Mesenchymal stem cell (in vitro differentiated cells and primary cell): ENCODE measurements around the gene ZNF865.

Experiments used
- DNase-seq: peaks from one replicate; pipeline ENCODE4 v3.0.0-alpha.2; 2013
- H2AFZ ChIP-seq: one replicate; pipeline ENCODE4 v1.6.1; 2013; ENCODE audit warnings: low read depth, mild to moderate bottlenecking, control low read depth, inconsistent platforms, low read length, moderate library complexity
- H2AK5ac ChIP-seq: 2 replicates; pipeline ENCODE4 v1.6.1; 2013; ENCODE audit warnings: low read length, moderate library complexity, mild to moderate bottlenecking, inconsistent platforms; ENCODE audit not compliant: severe bottlenecking
- H2BK120ac ChIP-seq: one replicate; pipeline ENCODE4 v1.6.1; 2013; ENCODE audit warnings: low read depth, mild to moderate bottlenecking, inconsistent platforms, low read length, moderate library complexity
- H2BK12ac ChIP-seq, 2 experiments: one replicate each; pipeline ENCODE4 v1.6.1; 2013; ENCODE audit warnings: inconsistent platforms in 2 of 2, low read length in 2 of 2, mild to moderate bottlenecking in 2 of 2, moderate library complexity in 2 of 2, control low read depth in 1 of 2
- H2BK15ac ChIP-seq: one replicate; pipeline ENCODE4 v1.6.1; 2013; ENCODE audit warnings: mild to moderate bottlenecking, low read depth, inconsistent platforms; ENCODE audit not compliant: poor library complexity, severe bottlenecking
- H2BK5ac ChIP-seq: 2 replicates; pipeline ENCODE4 v1.6.1; 2013; ENCODE audit warnings: low read depth, mild to moderate bottlenecking, low read length, control low read depth, inconsistent platforms; ENCODE audit not compliant: poor library complexity, severe bottlenecking
- H3K14ac ChIP-seq, 2 experiments: one replicate each; pipeline ENCODE4 v1.6.1; 2013; ENCODE audit warnings: inconsistent platforms in 2 of 2, low read length in 2 of 2, control low read depth in 1 of 2, mild to moderate bottlenecking in 1 of 2, moderate library complexity in 1 of 2
- H3K18ac ChIP-seq, 2 experiments: one replicate each; pipeline ENCODE4 v1.6.1; 2013; ENCODE audit warnings: inconsistent platforms in 2 of 2, low read length in 2 of 2, control low read depth in 1 of 2, low read depth in 1 of 2, mild to moderate bottlenecking in 1 of 2
- H3K23ac ChIP-seq, 2 experiments: one replicate each; pipeline ENCODE4 v1.6.1; 2013; ENCODE audit warnings: inconsistent platforms in 2 of 2, low read length in 2 of 2, mild to moderate bottlenecking in 2 of 2, moderate library complexity in 2 of 2, control low read depth in 1 of 2
- H3K27ac ChIP-seq: 2 replicates; pipeline ENCODE4 v1.5.1; 2013; ENCODE audit warnings: mild to moderate bottlenecking, moderate library complexity, low read length, control low read depth, inconsistent platforms; ENCODE audit not compliant: poor library complexity, severe bottlenecking
- H3K27me3 ChIP-seq, 2 experiments: 2 replicates each; pipeline versions ENCODE4 v1.6.1 to v1.7.0; 2013; ENCODE audit warnings: low read length in 2 of 2, mild to moderate bottlenecking in 2 of 2, moderate library complexity in 2 of 2, control low read depth in 1 of 2, inconsistent platforms in 1 of 2; ENCODE audit not compliant: control insufficient read depth in 1 of 2, insufficient read depth in 1 of 2
- H3K36me3 ChIP-seq, 2 experiments: 2 replicates each; pipeline versions ENCODE4 v1.6.1 to v1.7.0; 2013; ENCODE audit warnings: low read length in 2 of 2, control low read depth in 1 of 2, inconsistent platforms in 1 of 2, low read depth in 1 of 2, mild to moderate bottlenecking in 1 of 2; ENCODE audit not compliant: insufficient read depth in 2 of 2, control insufficient read depth in 1 of 2
- H3K4ac ChIP-seq, 2 experiments: one replicate each; pipeline ENCODE4 v1.6.1; 2013; ENCODE audit warnings: inconsistent platforms in 2 of 2, low read length in 2 of 2, mild to moderate bottlenecking in 2 of 2, moderate library complexity in 2 of 2, control low read depth in 1 of 2, low read depth in 1 of 2
- H3K4me1 ChIP-seq: 2 replicates; pipeline ENCODE4 v1.6.1; 2013; ENCODE audit warnings: low read depth, low read length, control low read depth; ENCODE audit not compliant: control insufficient read depth, insufficient read depth
- H3K4me2 ChIP-seq: 2 replicates; pipeline ENCODE4 v1.6.1; 2013; ENCODE audit warnings: low read length, mild to moderate bottlenecking, inconsistent platforms; ENCODE audit not compliant: poor library complexity, severe bottlenecking
- H3K4me3 ChIP-seq, 2 experiments: 2 replicates each; pipeline versions ENCODE4 v1.5.1 to v1.7.0; 2013; ENCODE audit warnings: low read length in 2 of 2, mild to moderate bottlenecking in 2 of 2, control low read depth in 1 of 2, low read depth in 1 of 2; ENCODE audit not compliant: insufficient read depth in 1 of 2
- H3K79me1 ChIP-seq: replicated peaks from 2 replicates; pipeline ENCODE4 v1.6.1; 2013; ENCODE audit warnings: mild to moderate bottlenecking, control low read depth, low read length, inconsistent platforms; ENCODE audit not compliant: poor library complexity, severe bottlenecking
- H3K9ac ChIP-seq: 2 replicates; pipeline ENCODE4 v1.7.0; 2013; ENCODE audit warnings: mild to moderate bottlenecking, low read length, moderate library complexity
- H3K9me3 ChIP-seq: 2 replicates; pipeline ENCODE4 v1.7.0; 2013; ENCODE audit warnings: mild to moderate bottlenecking, low read length; ENCODE audit not compliant: control insufficient read depth
- H4K8ac ChIP-seq: one replicate; pipeline ENCODE4 v1.6.1; 2013; ENCODE audit warnings: inconsistent platforms, mild to moderate bottlenecking, low read length, moderate library complexity
- H4K91ac ChIP-seq: one replicate; pipeline ENCODE4 v1.6.1; 2013; ENCODE audit warnings: mild to moderate bottlenecking, low read length, inconsistent platforms
- WGBS: methylation state at CpG from one replicate; pipeline ENCODE4 v1.1.7; 2013; ENCODE audit warnings: mixed read lengths; 5-methylcytosine and 5-hydroxymethylcytosine counted together

The ZNF865 gene

DNA sequence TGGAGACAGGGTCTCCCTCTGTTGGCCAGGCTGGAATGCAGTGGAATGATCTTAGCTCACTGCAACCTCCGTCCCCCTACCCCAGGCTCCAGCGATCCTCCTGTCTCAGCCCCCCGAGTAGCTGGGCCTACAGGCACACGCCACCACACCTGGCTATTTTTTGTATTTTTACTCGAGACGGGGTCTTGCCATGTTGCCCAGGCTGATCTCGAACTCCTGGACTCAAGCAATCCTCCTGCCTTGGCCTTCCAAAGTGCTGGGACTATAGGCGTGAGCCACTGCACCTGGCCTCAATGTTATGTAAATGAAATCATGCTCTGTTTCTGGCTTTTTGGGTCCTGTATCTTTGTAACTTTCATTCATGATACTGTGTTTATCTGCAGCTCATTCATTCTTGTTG is 16.7 kb upstream of the ZNF865 start:
- Histone ChIP-seq H3K4me3 (no peak overlapping the region), H3K9ac (no peak overlapping the region), H2AK5ac (no peak overlapping the region), H3K4me1 (peaks cover 24% of the 10 kb centered on the region), H3K4me2 (no peak overlapping the region), H3K27me3 (no peaks in the 10 kb centered on the region), H2BK120ac (no peak overlapping the region), H3K23ac (no peak overlapping the region), H4K91ac (no peak overlapping the region), H3K79me1 (peaks cover 6% of the 10 kb centered on the region), H4K8ac (no peak overlapping the region), H2AFZ (no peak overlapping the region), H3K18ac (no peak overlapping the region), H3K36me3 (peaks cover 8 to 26% of the 10 kb centered on the region in 2 experiments), H3K27ac (no peak overlapping the region), H2BK12ac (no peak overlapping the region), H3K4ac (no peak overlapping the region), H3K9me3 (no peaks in the 10 kb centered on the region), H3K14ac (no peak overlapping the region), H2BK5ac (no peak overlapping the region), H2BK15ac (no peak overlapping the region)
- WGBS, result 91% methylated on average over 8 of the region's 8 CpGs
- DNase-seq, result no peak

GRCh38 chr19:55590109-55590508 is 15.3 kb upstream of the ZNF865 start:
- Histone ChIP-seq H2AK5ac (peak overlapping the region; percentile 34), H3K9ac (no peak overlapping the region), H2BK15ac (no peak overlapping the region), H3K14ac (no peak overlapping the region), H4K91ac (no peak overlapping the region), H3K27me3 (no peaks in the 10 kb centered on the region), H3K36me3 (peaks cover 16 to 35% of the 10 kb centered on the region in 2 experiments), H3K4me3 (no peak overlapping the region), H2AFZ (no peak overlapping the region), H3K18ac (no peak overlapping the region), H2BK5ac (no peak overlapping the region), H2BK12ac (peak overlapping the region in 1 of 2 experiments; percentile 15), H3K79me1 (peaks cover 7% of the 10 kb centered on the region), H2BK120ac (no peak overlapping the region), H3K23ac (no peak overlapping the region), H4K8ac (no peak overlapping the region), H3K4me2 (no peak overlapping the region), H3K4ac (no peak overlapping the region), H3K27ac (no peak overlapping the region), H3K9me3 (no peaks in the 10 kb centered on the region), H3K4me1 (peaks cover 20% of the 10 kb centered on the region)
- DNase-seq, result no peak
- 65% methylated on average over 7 of the region's 7 CpGs for WGBS

DNA sequence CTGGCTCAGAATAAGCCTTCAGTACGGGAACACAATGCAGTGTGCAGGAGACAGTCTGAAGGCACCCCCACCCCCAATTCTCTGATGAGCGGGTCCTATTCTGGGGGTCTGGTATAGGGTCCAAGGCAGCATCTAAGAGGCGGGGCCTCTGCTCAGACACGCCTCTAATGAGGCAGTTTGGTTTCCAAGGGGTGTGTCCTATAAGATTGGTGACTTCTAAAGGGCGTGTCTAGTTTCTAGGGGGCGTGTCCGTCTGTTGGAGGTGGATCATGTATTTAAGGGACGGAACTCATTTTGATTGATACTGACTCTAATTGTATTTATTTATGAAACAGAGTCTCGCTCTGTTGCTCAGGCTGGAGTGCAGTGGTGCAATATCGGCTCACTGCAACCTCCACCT is 14.8 kb upstream of the ZNF865 start:
- Histone ChIP-seq H3K79me1 (peaks cover 9% of the 10 kb centered on the region), H4K8ac (no peak overlapping the region), H4K91ac (no peak overlapping the region), H2BK120ac (no peak overlapping the region), H2BK12ac (no peak overlapping the region), H3K14ac (no peak overlapping the region), H2BK15ac (no peak overlapping the region), H2AFZ (no peak overlapping the region), H3K27me3 (no peaks in the 10 kb centered on the region), H3K9ac (no peak overlapping the region), H3K4me2 (no peak overlapping the region), H3K4me3 (no peak overlapping the region), H2AK5ac (peak overlapping the region; percentile 27), H3K9me3 (no peaks in the 10 kb centered on the region), H3K4me1 (peaks cover 17% of the 10 kb centered on the region), H3K23ac (no peak overlapping the region), H3K36me3 (peaks cover 21 to 40% of the 10 kb centered on the region in 2 experiments), H2BK5ac (no peak overlapping the region), H3K27ac (no peak overlapping the region), H3K4ac (no peak overlapping the region), H3K18ac (no peak overlapping the region)
- peak; percentile 24 for DNase-seq
- 81% methylated on average over 10 of the region's 10 CpGs for WGBS

- Histone ChIP-seq H4K8ac (no peak overlapping the region), H2BK12ac (no peak overlapping the region), H3K9ac (no peak overlapping the region), H3K23ac (no peak overlapping the region), H2AFZ (no peak overlapping the region), H2BK15ac (no peak overlapping the region), H3K27ac (no peak overlapping the region), H3K4ac (no peak overlapping the region), H2AK5ac (no peak overlapping the region), H2BK120ac (no peak overlapping the region), H3K4me1 (peaks cover 11% of the 10 kb centered on the region), H3K79me1 (peaks cover 13% of the 10 kb centered on the region), H3K18ac (no peak overlapping the region), H3K27me3 (no peaks in the 10 kb centered on the region), H3K4me3 (no peak overlapping the region), H4K91ac (no peak overlapping the region), H3K36me3 (peaks cover 31 to 50% of the 10 kb centered on the region in 2 experiments), H2BK5ac (no peak overlapping the region), H3K9me3 (no peaks in the 10 kb centered on the region), H3K14ac (no peak overlapping the region), H3K4me2 (no peak overlapping the region)
- no peak for DNase-seq
- WGBS, result 89% methylated on average over 10 of the region's 10 CpGs
Observed at GRCh38 chr19:55591555-55591954, 13.9 kb upstream of the ZNF865 start.
